Common myeloid progenitor, CD34-positive (primary cell): ENCODE data around the gene VTI1A.

Experiments
- CTCF ChIA-PET: fragments of 350-600 bp; sonication (Branson Sonifier 250); formaldehyde crosslinking; loops from one replicate; lab custom pipeline; 2021; ENCODE audit warnings: antibody characterized with exemption; lab: Charles Lee
- POLR2A ChIA-PET: fragments of 350-600 bp; sonication (Branson Sonifier 250); formaldehyde crosslinking; loops from one replicate; lab custom pipeline; 2021; ENCODE audit warnings: antibody characterized with exemption; lab: Charles Lee
- DNase-seq, 3 donors: peaks; one replicate each; pipeline versions ENCODE4 v3.0.0 to v3.0.0-alpha.2; 2013
- H3K27ac ChIP-seq, 2 experiments: 1 replicate in 1 of 2; 2 replicates in 1 of 2; pipeline ENCODE4 v1.7.0; 2013; ENCODE audit warnings: inconsistent platforms in 2 of 2, low read length in 2 of 2, mild to moderate bottlenecking in 2 of 2, low read depth in 1 of 2, moderate library complexity in 1 of 2; ENCODE audit not compliant: severe bottlenecking in 2 of 2, insufficient read depth in 1 of 2, poor library complexity in 1 of 2
- H3K27me3 ChIP-seq, 5 experiments: replicated peaks in 2 of 5; 1 replicate in 3 of 5; 2 replicates in 2 of 5; pipeline versions ENCODE4 v1.6.1 to v1.7.0; 2013; ENCODE audit warnings: low read length in 4 of 5, mild to moderate bottlenecking in 2 of 5, moderate library complexity in 2 of 5, inconsistent platforms in 1 of 5; ENCODE audit not compliant: insufficient read depth in 5 of 5, control insufficient read depth in 4 of 5
- H3K36me3 ChIP-seq, 4 experiments: 1 replicate in 2 of 4; 2 replicates in 2 of 4; pipeline versions ENCODE4 v1.6.1 to v1.7.0; 2013; ENCODE audit warnings: low read length in 3 of 4, control low read depth in 1 of 4, mild to moderate bottlenecking in 1 of 4; ENCODE audit not compliant: control insufficient read depth in 4 of 4, insufficient read depth in 4 of 4
- H3K4me1 ChIP-seq, 4 experiments: 1 replicate in 3 of 4; 2 replicates in 1 of 4; pipeline versions ENCODE4 v1.6.1 to v1.7.1; 2013; ENCODE audit warnings: low read length in 3 of 4, mild to moderate bottlenecking in 3 of 4, control low read depth in 1 of 4, inconsistent platforms in 1 of 4, moderate library complexity in 1 of 4; ENCODE audit not compliant: control insufficient read depth in 4 of 4, insufficient read depth in 4 of 4; ENCODE audit errors: control extremely low read depth in 1 of 4
- H3K4me3 ChIP-seq, 7 experiments: 1 replicate in 4 of 7; 2 replicates in 3 of 7; pipeline versions ENCODE4 v1.5.1 to v1.7.0; 2013; ENCODE audit warnings: mild to moderate bottlenecking in 7 of 7, low read length in 6 of 7, moderate library complexity in 6 of 7, inconsistent platforms in 2 of 7, low read depth in 2 of 7, control low read depth in 1 of 7; ENCODE audit not compliant: insufficient read depth in 4 of 7, control insufficient read depth in 1 of 7; ENCODE audit errors: extremely low read depth in 1 of 7
- H3K9me3 ChIP-seq, 5 experiments: 1 replicate in 4 of 5; 2 replicates in 1 of 5; pipeline versions ENCODE4 v1.6.1 to v1.7.1; 2013; ENCODE audit warnings: low read length in 4 of 5, mild to moderate bottlenecking in 2 of 5, inconsistent platforms in 1 of 5, low read depth in 1 of 5, moderate library complexity in 1 of 5; ENCODE audit not compliant: control insufficient read depth in 4 of 5, insufficient read depth in 2 of 5; ENCODE audit errors: control extremely low read depth in 1 of 5
- WGBS: methylation state at CpG from one replicate; pipeline ENCODE4 v1.1.5; 2013; ENCODE audit not compliant: insufficient coverage; 5-methylcytosine and 5-hydroxymethylcytosine counted together

VTI1A gene

GRCh38 chr10:112799726-112800510, 352.9 kb downstream of the VTI1A start:
- CTCF ChIA-PET = no interaction called here
- Histone ChIP-seq H3K36me3 (no peaks in the 10 kb centered on the region), H3K4me1 (peaks cover 0 to 9% (median 2%) of the 10 kb centered on the region in 4 experiments), H3K9me3 (no peaks in the 10 kb centered on the region), H3K27ac (no peak overlapping the region), H3K27me3 (no peaks in the 10 kb centered on the region), H3K4me3 (no peak overlapping the region)
- WGBS = 77% methylated on average over 8 of the region's 8 CpGs
- DNase-seq = no peak
- POLR2A ChIA-PET = no interaction called here

- Histone ChIP-seq H3K36me3 (no peaks in the 10 kb centered on the region), H3K27ac (no peak overlapping the region), H3K4me1 (peaks cover 0 to 9% (median 2%) of the 10 kb centered on the region in 4 experiments), H3K27me3 (no peaks in the 10 kb centered on the region), H3K9me3 (no peaks in the 10 kb centered on the region), H3K4me3 (no peak overlapping the region)
- ChIA-PET POLR2A (no interaction called here), CTCF (no interaction called here)
- DNase-seq = no peak
- WGBS = no CpG with 5 or more reads among the region's 3 CpGs
Observed at GRCh38 chr10:112801004-112801403, 354.0 kb downstream of the VTI1A start.

- no peak overlapping the region for H3K4me3 ChIP-seq
- ChIA-PET CTCF (no interaction called here), POLR2A (no interaction called here)
- 100% methylated on average over 4 of the region's 4 CpGs for WGBS
- H3K27me3 ChIP-seq = no peaks in the 10 kb centered on the region
- no peaks in the 10 kb centered on the region for H3K36me3 ChIP-seq
- H3K27ac ChIP-seq = no peak overlapping the region
- H3K9me3 ChIP-seq = no peaks in the 10 kb centered on the region
- peaks cover 0 to 9% (median 2%) of the 10 kb centered on the region in 4 experiments for H3K4me1 ChIP-seq
- DNase-seq = no peak
Observed at GRCh38 chr10:112801748-112802147, 354.7 kb downstream of the VTI1A start.

- no peak for DNase-seq
- POLR2A ChIA-PET = no interaction called here
Observed at GRCh38 chr10:112802411-112803022, 355.5 kb downstream of the VTI1A start.

GRCh38 chr10:112803961-112804401, 357.0 kb downstream of the VTI1A start:
- peaks cover 0 to 9% (median 2%) of the 10 kb centered on the region in 4 experiments for H3K4me1 ChIP-seq
- CTCF ChIA-PET = no interaction called here
- no peaks in the 10 kb centered on the region for H3K9me3 ChIP-seq
- no peak for DNase-seq
- H3K4me3 ChIP-seq = no peak overlapping the region
- POLR2A ChIA-PET = interaction anchor here (0.6 kb wide), 1 partner anchor 26 kb away, joined by 3 read pairs; no protein-coding TSS in a partner anchor
- H3K36me3 ChIP-seq = no peaks in the 10 kb centered on the region
- WGBS = 100% methylated on average over 3 of the region's 5 CpGs
- H3K27me3 ChIP-seq = no peaks in the 10 kb centered on the region
- H3K27ac ChIP-seq = no peak overlapping the region

More at GRCh38 chr10:112802411-112803022, 355.5 kb downstream of the VTI1A start:
- no peak overlapping the region for H3K27ac ChIP-seq
- CTCF ChIA-PET = no interaction called here
- no peak overlapping the region for H3K4me3 ChIP-seq
- H3K27me3 ChIP-seq = no peaks in the 10 kb centered on the region
- H3K4me1 ChIP-seq = peaks cover 0 to 9% (median 2%) of the 10 kb centered on the region in 4 experiments
- 100% methylated on average over 3 of the region's 5 CpGs for WGBS
- no peaks in the 10 kb centered on the region for H3K9me3 ChIP-seq
- H3K36me3 ChIP-seq = no peaks in the 10 kb centered on the region

GRCh38 chr10:112805254-112805590, 358.2 kb downstream of the VTI1A start:
- WGBS = 100% methylated on average over 2 of the region's 4 CpGs
- no peaks in the 10 kb centered on the region for H3K36me3 ChIP-seq
- ChIA-PET POLR2A (no interaction called here), CTCF (no interaction called here)
- H3K4me1 ChIP-seq = no peaks in the 10 kb centered on the region
- H3K4me3 ChIP-seq = no peak overlapping the region
- no peak for DNase-seq
- H3K27me3 ChIP-seq = no peaks in the 10 kb centered on the region
- no peaks in the 10 kb centered on the region for H3K9me3 ChIP-seq
- H3K27ac ChIP-seq = no peak overlapping the region

GRCh38 chr10:112805701-112806100, 358.7 kb downstream of the VTI1A start:
- Histone ChIP-seq H3K4me3 (no peak overlapping the region), H3K36me3 (peaks cover 0 to 2% (median 0%) of the 10 kb centered on the region in 4 experiments), H3K27ac (no peak overlapping the region), H3K27me3 (no peaks in the 10 kb centered on the region), H3K9me3 (no peaks in the 10 kb centered on the region), H3K4me1 (no peaks in the 10 kb centered on the region)
- DNase-seq = no peak
- ChIA-PET CTCF (no interaction called here), POLR2A (no interaction called here)
- WGBS = 100% methylated on average over 6 of the region's 6 CpGs
